GM20000 (cell line): ENCODE measurements around the gene FAM234A.
"Not testable (repeated sequence)": the region's sequence is repeated elsewhere in the genome, so short reads cannot be mapped to it uniquely, and the experiment has no call there.

Experiments used
- DNase-seq: peaks from one replicate; pipeline ENCODE4 v3.0.0; 2012; ENCODE audit warnings: low spot score
- CTCF ChIP-seq: IDR thresholded peaks from 2 replicates; pipeline ENCODE4 v1.5.1; 2012; ENCODE audit warnings: mild to moderate bottlenecking, control low read depth; ENCODE audit errors: extremely low read depth, missing control alignments

FAM234A gene

GRCh38 chr16:266258-267164, 31.9 kb downstream of the FAM234A start:
- DNase-seq = no peak
- no peak for TF ChIP-seq CTCF

- not testable (repeated sequence) for DNase-seq
These were observed 32.9 kb downstream of the FAM234A start for GRCh38 chr16:267562-267961.

GRCh38 chr16:268141-269053, 33.8 kb downstream of the FAM234A start:
- TF ChIP-seq CTCF = no peak
- no peak for DNase-seq

- no peak for TF ChIP-seq CTCF
- no peak for DNase-seq
These were observed 34.6 kb downstream of the FAM234A start for GRCh38 chr16:269061-269796.

GRCh38 chr16:270381-271255, 36.0 kb downstream of the FAM234A start:
- no peak for TF ChIP-seq CTCF
- DNase-seq = no peak

- no peak for TF ChIP-seq CTCF
- DNase-seq = no peak
These were observed 38.3 kb downstream of the FAM234A start for GRCh38 chr16:272633-273546.
